ENCODE results near the gene TMEM165. TPM values are rescaled to one million over a fixed set of nuclear protein-coding genes. Genes with fewer than 3 reads are reported as not detected.
A peak's percentile ranks its signal among the peaks of the same experiment; 100 is the strongest.

TMEM165 gene
- total and polyA plus RNA-seq, 10 of the 15 experiments (the other 5 are each of a cell fraction or from before 2014, with no cell fraction given) = 18.3 to 141 (median 81.1) TPM

DNA sequence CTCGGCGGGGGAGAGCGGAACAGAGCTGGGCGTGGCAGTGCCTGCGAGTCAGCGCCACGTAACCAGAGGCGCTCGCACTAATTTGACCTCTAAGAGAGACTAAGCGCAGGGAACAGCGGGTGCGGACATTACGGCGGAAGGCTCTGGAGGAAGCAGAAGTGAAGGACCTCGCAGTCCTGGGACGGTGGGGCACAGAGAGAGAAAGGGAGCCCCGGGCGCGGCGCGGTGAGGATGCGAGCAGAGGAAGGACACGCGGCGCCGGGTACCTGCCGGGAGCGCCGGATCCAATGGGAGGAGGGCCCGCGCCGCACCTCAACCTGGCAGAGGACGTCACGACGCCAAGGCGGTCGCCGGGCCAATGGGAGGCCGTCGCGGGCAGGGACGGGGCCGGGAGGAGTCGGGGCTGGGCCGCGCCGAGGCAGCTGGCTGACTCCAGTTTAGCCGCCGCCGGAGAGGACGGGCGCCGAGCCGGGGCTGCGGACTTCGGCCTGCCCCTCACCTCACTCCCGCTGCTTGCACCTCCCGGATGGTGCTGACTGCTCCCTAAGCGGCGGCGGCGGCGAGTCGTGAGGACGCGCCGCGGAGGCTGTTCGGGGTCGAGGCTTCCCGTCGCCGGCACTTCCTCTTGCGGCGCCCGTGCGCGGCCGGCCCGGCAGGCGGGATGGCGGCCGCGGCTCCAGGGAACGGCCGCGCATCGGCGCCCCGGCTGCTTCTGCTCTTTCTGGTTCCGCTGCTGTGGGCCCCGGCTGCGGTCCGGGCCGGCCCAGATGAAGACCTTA, at the start of gene TMEM165 (continued):
- no peak for TF ChIP-seq CBX5 (IDR thresholded peaks at IDR 0.05; ENCODE audit: low read depth)
- TF ChIP-seq RCOR1 (conservative IDR thresholded peaks at IDR 0.05; ENCODE audit: low read depth, low read length) = no peak
- no peak for TF ChIP-seq EED (IDR thresholded peaks at IDR 0.05; ENCODE audit: low read depth)
- peak; percentile 48; the same call in 1 of the 2 replicates for TF ChIP-seq ZNF207 (IDR thresholded peaks at IDR 0.05; ENCODE audit: borderline replicate concordance)
- peak; percentile 99 for TF ChIP-seq POLR2A (IDR thresholded peaks at IDR 0.05; ENCODE audit: low read depth, low read length)
- TF ChIP-seq, protein P1, sequence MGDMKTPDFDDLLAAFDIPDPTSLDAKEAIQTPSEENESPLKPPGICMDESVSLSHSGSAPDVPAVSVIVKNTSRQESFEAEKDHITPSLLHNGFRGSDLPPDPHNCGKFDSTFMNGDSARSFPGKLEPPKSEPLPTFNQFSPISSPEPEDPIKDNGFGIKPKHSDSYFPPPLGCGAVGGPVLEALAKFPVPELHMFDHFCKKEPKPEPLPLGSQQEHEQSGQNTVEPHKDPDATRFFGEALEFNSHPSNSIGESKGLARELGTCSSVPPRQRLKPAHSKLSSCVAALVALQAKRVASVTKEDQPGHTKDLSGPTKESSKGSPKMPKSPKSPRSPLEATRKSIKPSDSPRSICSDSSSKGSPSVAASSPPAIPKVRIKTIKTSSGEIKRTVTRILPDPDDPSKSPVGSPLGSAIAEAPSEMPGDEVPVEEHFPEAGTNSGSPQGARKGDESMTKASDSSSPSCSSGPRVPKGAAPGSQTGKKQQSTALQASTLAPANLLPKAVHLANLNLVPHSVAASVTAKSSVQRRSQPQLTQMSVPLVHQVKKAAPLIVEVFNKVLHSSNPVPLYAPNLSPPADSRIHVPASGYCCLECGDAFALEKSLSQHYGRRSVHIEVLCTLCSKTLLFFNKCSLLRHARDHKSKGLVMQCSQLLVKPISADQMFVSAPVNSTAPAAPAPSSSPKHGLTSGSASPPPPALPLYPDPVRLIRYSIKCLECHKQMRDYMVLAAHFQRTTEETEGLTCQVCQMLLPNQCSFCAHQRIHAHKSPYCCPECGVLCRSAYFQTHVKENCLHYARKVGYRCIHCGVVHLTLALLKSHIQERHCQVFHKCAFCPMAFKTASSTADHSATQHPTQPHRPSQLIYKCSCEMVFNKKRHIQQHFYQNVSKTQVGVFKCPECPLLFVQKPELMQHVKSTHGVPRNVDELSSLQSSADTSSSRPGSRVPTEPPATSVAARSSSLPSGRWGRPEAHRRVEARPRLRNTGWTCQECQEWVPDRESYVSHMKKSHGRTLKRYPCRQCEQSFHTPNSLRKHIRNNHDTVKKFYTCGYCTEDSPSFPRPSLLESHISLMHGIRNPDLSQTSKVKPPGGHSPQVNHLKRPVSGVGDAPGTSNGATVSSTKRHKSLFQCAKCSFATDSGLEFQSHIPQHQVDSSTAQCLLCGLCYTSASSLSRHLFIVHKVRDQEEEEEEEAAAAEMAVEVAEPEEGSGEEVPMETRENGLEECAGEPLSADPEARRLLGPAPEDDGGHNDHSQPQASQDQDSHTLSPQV (IDR thresholded peaks at IDR 0.05) = no peak
- no peak for TF ChIP-seq SMARCA5 (IDR thresholded peaks at IDR 0.05)
- no peak for TF ChIP-seq RELA (IDR thresholded peaks at IDR 0.05; ENCODE audit: borderline replicate concordance, partially characterized antibody)
- TF ChIP-seq TAF1 (IDR thresholded peaks at IDR 0.05; ENCODE audit: borderline replicate concordance, low read depth, low read length) = peak; percentile 86
- no peak for TF ChIP-seq BCL11A (IDR thresholded peaks at IDR 0.05; ENCODE audit: low read depth, low read length)
- no peak for TF ChIP-seq ETV6 (conservative IDR thresholded peaks at IDR 0.05 in 1 of 2, IDR thresholded peaks at IDR 0.05 in 1 of 2; ENCODE audit: borderline replicate concordance in 1 of 2, low read depth in 1 of 2)
- TF ChIP-seq ZNF24 (IDR thresholded peaks at IDR 0.05) = no peak
- TF ChIP-seq GATAD2B (conservative IDR thresholded peaks at IDR 0.05; ENCODE audit: low read depth) = peak; percentile 88
- no peak for TF ChIP-seq GABPA (IDR thresholded peaks at IDR 0.05; ENCODE audit: low read depth)
- no peak for TF ChIP-seq FOS (IDR thresholded peaks at IDR 0.05; ENCODE audit: borderline replicate concordance, extremely low read depth, insufficient read length)
- TF ChIP-seq SMAD5 (IDR thresholded peaks at IDR 0.05; ENCODE audit: low read depth) = peak; percentile 90
- no peak for TF ChIP-seq ZZZ3 (IDR thresholded peaks at IDR 0.05; ENCODE audit: control insufficient read depth, insufficient read length, low read depth)
- no peak for TF ChIP-seq RB1 (IDR thresholded peaks at IDR 0.05; ENCODE audit: borderline replicate concordance)
- no peak for TF ChIP-seq HDAC6 (IDR thresholded peaks at IDR 0.05; ENCODE audit: unreplicated experiment)
- TF ChIP-seq, protein P2, sequence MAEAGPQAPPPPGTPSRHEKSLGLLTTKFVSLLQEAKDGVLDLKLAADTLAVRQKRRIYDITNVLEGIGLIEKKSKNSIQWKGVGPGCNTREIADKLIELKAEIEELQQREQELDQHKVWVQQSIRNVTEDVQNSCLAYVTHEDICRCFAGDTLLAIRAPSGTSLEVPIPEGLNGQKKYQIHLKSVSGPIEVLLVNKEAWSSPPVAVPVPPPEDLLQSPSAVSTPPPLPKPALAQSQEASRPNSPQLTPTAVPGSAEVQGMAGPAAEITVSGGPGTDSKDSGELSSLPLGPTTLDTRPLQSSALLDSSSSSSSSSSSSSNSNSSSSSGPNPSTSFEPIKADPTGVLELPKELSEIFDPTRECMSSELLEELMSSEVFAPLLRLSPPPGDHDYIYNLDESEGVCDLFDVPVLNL (IDR thresholded peaks at IDR 0.05; ENCODE audit: low read depth, low read length) = peak; percentile 23; the same call in 1 of the 2 replicates
- no peak for TF ChIP-seq NFYA (IDR thresholded peaks at IDR 0.05; ENCODE audit: borderline replicate concordance, low read depth, low read length)
- TF ChIP-seq EZH2 (IDR thresholded peaks at IDR 0.05; ENCODE audit: borderline replicate concordance, control insufficient read depth, low read depth, low read length) = no peak
- no peak for TF ChIP-seq CHD2 (IDR thresholded peaks at IDR 0.05; ENCODE audit: borderline replicate concordance, low read depth, low read length)
- TF ChIP-seq DPF2 (IDR thresholded peaks at IDR 0.05) = peak; percentile 81
- no peak for TF ChIP-seq RBBP5 (conservative IDR thresholded peaks at IDR 0.05)
- no peak for TF ChIP-seq ZNF622 (IDR thresholded peaks at IDR 0.05)
- no peak for TF ChIP-seq FOXK2 (IDR thresholded peaks at IDR 0.05)
